ENCODE measurements around the gene AS3MT. TPM values are rescaled to one million over a fixed set of nuclear protein-coding genes. Genes with fewer than 3 reads are reported as not detected.

AS3MT gene
- total and polyA plus RNA-seq, 2 of the 8 experiments (the other 6 are each of a cell fraction or from before 2014, with no cell fraction given) = 5.8 to 10.3 TPM

DNA sequence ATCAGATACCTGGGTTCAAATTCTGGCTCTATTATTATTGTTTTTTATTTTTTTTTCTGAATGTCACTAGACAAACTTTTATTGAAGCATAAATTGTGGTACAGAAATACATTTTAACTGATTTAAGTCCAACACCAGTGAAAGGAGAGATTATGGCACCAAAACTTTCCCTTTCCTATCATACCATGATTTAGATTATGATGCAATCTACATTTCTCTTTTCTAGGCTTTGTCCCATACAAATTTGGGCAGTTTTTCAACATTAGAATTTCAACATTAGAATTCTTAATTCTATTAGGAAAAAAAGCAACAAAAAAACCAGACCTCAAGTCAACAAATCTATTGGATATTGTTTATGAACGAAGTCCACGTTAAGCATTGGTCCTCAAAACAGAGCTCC, 11.0 kb downstream of the AS3MT start (continued):
- TF ChIP-seq POLR2A (IDR thresholded peaks at IDR 0.05; ENCODE audit: control extremely low read depth in 1 of 2, low read depth in 2 of 2, low read length in 2 of 2) (no peak), CHD1 (IDR thresholded peaks at IDR 0.05; ENCODE audit: low read depth, low read length) (no peak), EGR1 (IDR thresholded peaks at IDR 0.05; ENCODE audit: borderline replicate concordance, low read depth, low read length) (no peak), ASH2L (IDR thresholded peaks at IDR 0.05; ENCODE audit: low read length) (no peak), MAFK (IDR thresholded peaks at IDR 0.05; ENCODE audit: low read depth, low read length) (no peak), SIRT6 (IDR thresholded peaks at IDR 0.05; ENCODE audit: low read length) (no peak), KDM4A (IDR thresholded peaks at IDR 0.05; ENCODE audit: low read depth, low read length, severe bottlenecking) (no peak)
- TF ChIP-seq, protein P1, sequence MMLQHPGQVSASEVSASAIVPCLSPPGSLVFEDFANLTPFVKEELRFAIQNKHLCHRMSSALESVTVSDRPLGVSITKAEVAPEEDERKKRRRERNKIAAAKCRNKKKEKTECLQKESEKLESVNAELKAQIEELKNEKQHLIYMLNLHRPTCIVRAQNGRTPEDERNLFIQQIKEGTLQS (IDR thresholded peaks at IDR 0.05; ENCODE audit: insufficient read depth, low read depth, low read length) = no peak

Measured in H1 (cell line).